Central memory CD4-positive, alpha-beta T cell (primary cell): ENCODE results near the gene DGCR6L.
"Not testable (repeated sequence)": the region's sequence is repeated elsewhere in the genome, so short reads cannot be mapped to it uniquely, and the experiment has no call there.

Source experiments
- DNase-seq: peaks from one replicate; pipeline ENCODE4 v3.0.0; 2022

DGCR6L gene

GRCh38 chr22:20308806-20309650 is 10.8 kb downstream of the DGCR6L start:
- not testable (repeated sequence) for DNase-seq

GRCh38 chr22:20307448-20308447 is 12.1 kb downstream of the DGCR6L start:
- DNase-seq = not testable (repeated sequence)

- not testable (repeated sequence) for DNase-seq
Measured at GRCh38 chr22:20306646-20307447, 13.0 kb downstream of the DGCR6L start.

GRCh38 chr22:20305894-20306645 is 13.8 kb downstream of the DGCR6L start:
- DNase-seq = no peak

GRCh38 chr22:20305230-20305893 is 14.5 kb downstream of the DGCR6L start:
- not testable (repeated sequence) for DNase-seq

GRCh38 chr22:20304646-20305045 is 15.2 kb downstream of the DGCR6L start:
- no peak for DNase-seq

GRCh38 chr22:20303229-20303534 is 16.7 kb downstream of the DGCR6L start:
- not testable (repeated sequence) for DNase-seq

GRCh38 chr22:20302438-20303228 is 17.2 kb downstream of the DGCR6L start:
- no peak for DNase-seq

- no peak for DNase-seq
Measured at GRCh38 chr22:20299746-20300136, 20.1 kb downstream of the DGCR6L start.

- peak; percentile 88 for DNase-seq
Measured at GRCh38 chr22:20298803-20299745, 20.8 kb downstream of the DGCR6L start.

- no peak for DNase-seq
Measured at GRCh38 chr22:20298110-20298802, 21.6 kb downstream of the DGCR6L start.

GRCh38 chr22:20297414-20298109 is 22.3 kb downstream of the DGCR6L start:
- no peak for DNase-seq

GRCh38 chr22:20296598-20296997 is 23.3 kb downstream of the DGCR6L start:
- no peak for DNase-seq

GRCh38 chr22:20295262-20296064 is 24.4 kb downstream of the DGCR6L start:
- DNase-seq = no peak

GRCh38 chr22:20292673-20293232 is 27.1 kb downstream of the DGCR6L start:
- DNase-seq = no peak

GRCh38 chr22:20292108-20292507 is 27.8 kb downstream of the DGCR6L start:
- no peak for DNase-seq

- no peak for DNase-seq
Measured at GRCh38 chr22:20291604-20292063, 28.2 kb downstream of the DGCR6L start.
